Measurements from ENCODE around the gene GTF3C4.

Gene GTF3C4

DNA sequence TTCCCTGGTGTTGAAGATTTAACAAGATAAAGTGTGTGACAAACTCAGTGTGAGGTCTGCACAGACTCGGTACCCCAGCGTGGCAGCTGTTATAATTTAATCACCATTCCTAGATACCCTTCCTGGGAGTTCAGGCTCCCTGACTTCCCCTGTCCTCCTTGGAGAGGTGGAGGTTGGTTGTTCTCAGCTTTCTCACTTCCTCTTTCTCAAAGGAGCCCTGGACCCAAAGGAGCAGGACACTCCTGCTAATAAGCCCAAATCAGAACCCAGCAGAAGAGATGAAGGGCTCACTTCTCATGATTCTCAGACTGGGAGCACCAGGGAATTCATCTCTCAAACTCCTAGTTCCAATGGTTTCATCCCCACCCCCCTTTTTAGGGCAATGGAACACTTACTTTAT lies 58.2 kb downstream of the GTF3C4 start:
- Histone ChIP-seq H3K4me1 (ENCODE audit: control insufficient read depth, insufficient read depth, low read length) (no peaks in the 10 kb centered on the region; the same call in 1 of the 2 replicates), H3K27ac (ENCODE audit: low read length) (no peak overlapping the region), H3K36me3 (ENCODE audit: control insufficient read depth, insufficient read depth, low read length) (no peaks in the 10 kb centered on the region), H3K27me3 (ENCODE audit: control insufficient read depth, insufficient read depth, low read length) (no peaks in the 10 kb centered on the region), H3K4me3 (ENCODE audit: low read length) (no peak overlapping the region), H3K9me3 (ENCODE audit: control insufficient read depth, insufficient read depth, low read length) (no peaks in the 10 kb centered on the region)
- WGBS (ENCODE audit: insufficient coverage, insufficient read length): no CpG with 5 or more reads among the region's 2 CpGs
- no peak for DNase-seq (ENCODE audit: low read depth, low spot score)

DNA sequence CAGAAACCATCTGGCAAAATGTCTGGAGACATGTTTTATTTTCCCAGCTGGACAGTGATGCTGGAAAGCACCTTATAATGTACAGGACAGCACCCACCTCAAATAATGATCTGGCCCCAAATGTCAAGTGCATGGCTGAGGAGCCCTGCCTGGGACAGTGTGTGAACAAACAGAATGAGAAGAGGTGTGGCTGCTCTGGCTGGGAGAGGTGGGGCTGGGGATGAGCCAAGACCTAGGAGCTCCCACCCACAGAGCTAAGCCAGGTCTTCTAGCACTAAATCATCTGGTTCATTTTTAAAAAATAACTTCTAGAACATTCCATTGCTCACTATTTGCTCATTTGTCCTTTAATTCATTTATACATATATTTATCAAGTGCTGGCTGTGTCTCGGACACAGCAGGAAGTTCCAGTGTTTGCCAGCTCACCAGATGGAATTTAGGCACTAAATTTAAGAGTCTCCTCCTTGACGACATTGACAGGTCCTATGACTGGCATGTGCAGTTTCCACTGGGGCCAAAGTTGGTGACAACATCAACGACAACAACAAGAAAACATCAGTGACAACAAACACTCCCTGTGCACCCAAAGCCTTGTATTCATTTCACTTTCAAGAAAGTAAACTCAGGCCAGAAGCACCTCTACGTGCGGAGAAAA lies 59.1 kb downstream of the GTF3C4 start:
- no peaks in the 10 kb centered on the region for H3K27me3 ChIP-seq (ENCODE audit: control insufficient read depth, insufficient read depth, low read length)
- H3K9me3 ChIP-seq (ENCODE audit: control insufficient read depth, insufficient read depth, low read length): no peaks in the 10 kb centered on the region
- no peak overlapping the region for H3K27ac ChIP-seq (ENCODE audit: low read length)
- no peak for DNase-seq (ENCODE audit: low read depth, low spot score)
- H3K4me1 ChIP-seq (ENCODE audit: control insufficient read depth, insufficient read depth, low read length): no peaks in the 10 kb centered on the region
- no peak overlapping the region for H3K4me3 ChIP-seq (ENCODE audit: low read length)
- no CpG with 5 or more reads among the region's 5 CpGs for WGBS (ENCODE audit: insufficient coverage, insufficient read length)
- H3K36me3 ChIP-seq (ENCODE audit: control insufficient read depth, insufficient read depth, low read length): no peaks in the 10 kb centered on the region

DNA sequence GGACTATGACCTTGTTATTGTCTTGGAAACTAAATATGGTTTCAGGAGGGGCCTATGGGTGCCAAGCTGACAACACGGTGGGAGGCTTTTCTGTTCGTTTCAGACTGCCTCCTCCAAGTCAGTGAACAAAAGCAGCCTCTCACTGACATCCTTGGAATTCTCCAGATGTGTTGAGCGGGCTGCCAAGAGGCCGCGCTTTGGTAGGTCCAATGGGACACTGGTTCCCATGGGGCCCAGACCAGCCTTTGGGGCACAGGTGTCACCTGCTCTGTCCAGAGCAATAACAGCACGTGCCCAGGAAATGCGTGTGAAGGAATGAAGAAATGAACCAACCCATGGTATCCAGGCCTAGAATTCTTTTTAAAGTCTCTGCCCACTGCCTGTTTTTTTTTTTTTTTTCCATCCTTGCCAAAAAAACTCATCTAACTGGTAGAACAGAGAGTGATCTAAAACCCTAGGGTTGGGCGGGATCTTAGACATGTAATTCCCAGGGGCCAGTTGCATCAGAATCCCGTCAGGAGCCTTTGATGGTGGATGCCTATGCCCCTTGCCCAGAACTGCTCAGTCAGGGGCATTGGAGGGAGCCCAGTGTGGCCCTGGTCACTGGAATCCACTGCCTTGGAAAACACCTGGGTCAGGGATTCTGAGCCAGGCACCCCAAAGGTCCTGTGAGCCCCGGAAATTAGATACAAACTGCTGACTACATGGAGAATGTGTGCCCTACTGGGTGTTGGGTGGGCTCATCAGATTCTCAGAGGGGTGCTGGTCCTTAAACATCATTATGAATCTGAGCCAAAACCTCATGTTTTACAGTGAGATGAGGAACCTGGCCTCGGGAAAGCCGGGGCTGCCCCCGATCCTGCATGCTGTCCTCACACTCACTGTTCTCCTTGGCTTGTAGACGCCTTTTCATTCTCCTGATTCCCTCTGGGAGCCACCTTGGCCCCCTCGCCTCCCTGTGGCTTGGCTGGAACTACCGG lies 60.1 kb downstream of the GTF3C4 start:
- no peaks in the 10 kb centered on the region for H3K27me3 ChIP-seq (ENCODE audit: control insufficient read depth, insufficient read depth, low read length)
- no peak overlapping the region for H3K4me3 ChIP-seq (ENCODE audit: low read length)
- no peak for DNase-seq (ENCODE audit: low read depth, low spot score)
- H3K4me1 ChIP-seq (ENCODE audit: control insufficient read depth, insufficient read depth, low read length): no peaks in the 10 kb centered on the region
- H3K36me3 ChIP-seq (ENCODE audit: control insufficient read depth, insufficient read depth, low read length): no peaks in the 10 kb centered on the region
- H3K27ac ChIP-seq (ENCODE audit: low read length): no peak overlapping the region
- H3K9me3 ChIP-seq (ENCODE audit: control insufficient read depth, insufficient read depth, low read length): no peaks in the 10 kb centered on the region
- no CpG with 5 or more reads among the region's 16 CpGs for WGBS (ENCODE audit: insufficient coverage, insufficient read length)

DNA sequence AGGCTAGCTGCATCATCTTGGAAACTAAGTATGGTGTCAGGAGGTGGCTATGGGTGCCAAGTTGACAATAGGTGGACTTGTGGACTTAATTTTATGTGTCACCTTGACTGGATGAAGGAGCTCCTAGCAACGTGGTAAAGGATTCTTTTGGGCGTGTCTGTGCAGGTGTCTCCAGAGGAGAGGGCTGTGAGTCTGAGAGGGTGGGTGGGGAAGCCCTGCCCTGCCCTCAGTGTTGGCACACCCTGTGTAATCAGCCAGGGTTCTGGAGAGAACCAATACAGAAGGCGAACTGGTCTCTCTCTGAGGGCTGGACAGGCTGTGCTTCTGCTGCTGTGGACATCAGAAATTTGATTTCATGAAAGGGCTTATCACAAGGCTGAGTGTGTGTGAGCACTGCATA lies 61.0 kb downstream of the GTF3C4 start:
- no peak overlapping the region for H3K27ac ChIP-seq (ENCODE audit: low read length)
- DNase-seq (ENCODE audit: low read depth, low spot score): no peak
- no peak overlapping the region for H3K4me3 ChIP-seq (ENCODE audit: low read length)
- H3K9me3 ChIP-seq (ENCODE audit: control insufficient read depth, insufficient read depth, low read length): no peaks in the 10 kb centered on the region
- no peaks in the 10 kb centered on the region for H3K27me3 ChIP-seq (ENCODE audit: control insufficient read depth, insufficient read depth, low read length)
- WGBS (ENCODE audit: insufficient coverage, insufficient read length): no CpG with 5 or more reads among the region's 3 CpGs
- no peaks in the 10 kb centered on the region for H3K4me1 ChIP-seq (ENCODE audit: control insufficient read depth, insufficient read depth, low read length)
- H3K36me3 ChIP-seq (ENCODE audit: control insufficient read depth, insufficient read depth, low read length): no peaks in the 10 kb centered on the region

DNA sequence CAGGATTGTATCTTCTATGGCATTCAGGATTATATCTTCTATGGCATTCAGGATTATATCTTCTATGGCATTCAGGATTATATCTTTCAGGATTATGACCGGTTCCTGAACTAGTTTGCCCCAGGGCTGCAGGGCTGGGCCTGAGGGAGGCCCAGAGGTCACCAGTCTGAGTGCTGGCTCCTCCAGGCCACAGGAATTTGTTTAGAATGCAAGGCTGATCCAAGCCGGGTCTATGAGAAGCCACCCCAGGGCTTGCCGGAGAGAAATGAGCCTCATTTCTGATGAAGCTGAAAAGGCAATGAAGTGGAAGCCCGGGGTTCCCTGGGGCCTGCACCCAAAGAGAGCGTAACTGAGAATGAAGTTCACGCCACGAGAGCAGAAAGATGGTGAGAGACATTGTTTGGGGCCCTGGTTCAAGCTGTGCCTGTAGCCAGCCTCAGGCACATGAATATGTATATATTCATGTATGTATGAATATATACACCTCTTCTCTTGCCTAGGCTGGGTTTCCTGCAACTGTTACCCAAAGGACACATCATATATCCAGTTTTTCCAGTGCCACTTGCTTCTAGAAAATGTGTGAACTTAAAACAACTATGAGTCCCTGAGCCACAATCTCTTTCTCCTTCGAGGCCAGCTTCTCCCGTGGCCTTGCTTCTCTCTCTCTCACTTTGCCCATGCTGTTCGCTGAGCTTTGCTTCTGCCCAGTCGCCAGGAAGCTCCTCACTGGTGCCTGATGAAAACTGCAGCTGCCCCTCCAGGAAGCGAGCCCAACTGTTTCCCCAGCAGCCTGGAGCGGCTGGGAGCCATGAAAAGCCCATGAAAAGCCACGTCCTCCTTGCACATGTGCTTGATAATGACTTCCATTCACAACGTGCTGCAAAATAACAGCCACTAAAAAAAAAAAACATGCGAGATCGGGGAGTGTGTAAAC lies 62.3 kb downstream of the GTF3C4 start:
- no peaks in the 10 kb centered on the region for H3K36me3 ChIP-seq (ENCODE audit: control insufficient read depth, insufficient read depth, low read length)
- H3K27me3 ChIP-seq (ENCODE audit: control insufficient read depth, insufficient read depth, low read length): no peaks in the 10 kb centered on the region
- H3K4me3 ChIP-seq (ENCODE audit: low read length): no peak overlapping the region
- no peak for DNase-seq (ENCODE audit: low read depth, low spot score)
- H3K4me1 ChIP-seq (ENCODE audit: control insufficient read depth, insufficient read depth, low read length): no peaks in the 10 kb centered on the region
- no peak overlapping the region for H3K27ac ChIP-seq (ENCODE audit: low read length)
- WGBS (ENCODE audit: insufficient coverage, insufficient read length): no CpG with 5 or more reads among the region's 17 CpGs
- H3K9me3 ChIP-seq (ENCODE audit: control insufficient read depth, insufficient read depth, low read length): no peaks in the 10 kb centered on the region

DNA sequence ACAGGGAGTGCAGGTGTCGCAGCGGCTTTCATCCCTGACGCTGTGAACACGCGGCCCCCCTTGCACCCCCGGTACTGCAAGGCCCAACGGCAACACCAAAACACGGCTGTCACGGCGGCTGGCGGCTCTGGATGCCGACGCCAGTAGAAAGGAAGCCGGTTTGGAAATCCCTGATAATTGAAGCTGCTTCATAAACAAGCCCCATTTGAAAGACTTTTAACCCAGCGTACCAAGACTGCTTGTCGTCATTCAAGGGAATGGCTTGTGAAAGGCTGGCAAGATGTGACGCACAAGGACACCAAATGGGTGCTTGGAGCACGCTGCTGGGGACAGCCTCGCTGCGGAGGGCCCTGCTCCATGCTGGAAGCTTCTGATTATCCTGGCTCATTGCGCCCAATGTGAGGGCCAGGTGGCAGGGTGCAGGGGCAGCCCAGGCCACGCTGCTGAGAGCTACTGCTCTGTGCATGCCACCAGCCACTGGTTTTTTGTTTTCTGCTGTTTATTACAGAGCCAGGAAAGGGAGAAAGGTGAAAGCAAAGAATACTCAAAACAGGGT lies 63.1 kb downstream of the GTF3C4 start:
- no peak for DNase-seq (ENCODE audit: low read depth, low spot score)
- Histone ChIP-seq H3K27me3 (ENCODE audit: control insufficient read depth, insufficient read depth, low read length) (no peaks in the 10 kb centered on the region), H3K4me1 (ENCODE audit: control insufficient read depth, insufficient read depth, low read length) (no peaks in the 10 kb centered on the region), H3K27ac (ENCODE audit: low read length) (no peak overlapping the region), H3K4me3 (ENCODE audit: low read length) (no peak overlapping the region), H3K9me3 (ENCODE audit: control insufficient read depth, insufficient read depth, low read length) (no peaks in the 10 kb centered on the region), H3K36me3 (ENCODE audit: control insufficient read depth, insufficient read depth, low read length) (no peaks in the 10 kb centered on the region)
- no CpG with 5 or more reads among the region's 22 CpGs for WGBS (ENCODE audit: insufficient coverage, insufficient read length)

DNA sequence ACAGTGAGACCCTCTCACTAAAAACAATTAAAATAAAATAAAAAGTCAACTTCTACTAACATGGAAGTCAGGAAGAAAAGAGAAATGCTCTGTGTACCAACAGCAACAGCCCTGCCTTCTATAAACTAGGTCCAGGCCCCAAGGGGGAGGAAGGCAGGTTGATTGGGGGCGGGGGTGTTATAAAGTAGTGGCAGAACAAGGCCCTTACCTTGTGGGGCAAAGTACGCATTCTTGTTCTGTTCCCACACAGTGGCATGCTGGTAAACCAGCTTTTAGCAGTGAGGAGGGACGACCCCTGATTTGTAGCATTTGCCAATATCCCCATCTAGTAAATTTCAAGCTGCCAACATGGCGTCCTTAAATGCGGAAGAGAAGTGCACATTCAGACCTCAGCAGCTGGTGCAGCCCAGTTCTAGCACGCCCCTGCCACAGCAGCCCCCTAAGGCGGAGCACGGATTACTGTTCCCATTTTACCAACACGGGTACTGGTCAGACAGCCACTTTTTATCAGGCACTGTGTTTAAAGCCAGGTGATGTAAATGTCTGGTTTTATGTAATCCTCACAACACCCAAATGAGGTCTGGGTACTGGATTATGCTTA lies 69.5 kb downstream of the GTF3C4 start:
- Histone ChIP-seq H3K27ac (ENCODE audit: low read length) (no peak overlapping the region), H3K27me3 (ENCODE audit: control insufficient read depth, insufficient read depth, low read length) (peaks cover 17% of the 10 kb centered on the region; the same call in 1 of the 2 replicates), H3K9me3 (ENCODE audit: control insufficient read depth, insufficient read depth, low read length) (no peaks in the 10 kb centered on the region), H3K4me3 (ENCODE audit: low read length) (no peak overlapping the region), H3K4me1 (ENCODE audit: control insufficient read depth, insufficient read depth, low read length) (peaks cover 5% of the 10 kb centered on the region; the same call in 1 of the 2 replicates), H3K36me3 (ENCODE audit: control insufficient read depth, insufficient read depth, low read length) (no peaks in the 10 kb centered on the region)
- no CpG with 5 or more reads among the region's 9 CpGs for WGBS (ENCODE audit: insufficient coverage, insufficient read length)
- DNase-seq (ENCODE audit: low read depth, low spot score): no peak

DNA sequence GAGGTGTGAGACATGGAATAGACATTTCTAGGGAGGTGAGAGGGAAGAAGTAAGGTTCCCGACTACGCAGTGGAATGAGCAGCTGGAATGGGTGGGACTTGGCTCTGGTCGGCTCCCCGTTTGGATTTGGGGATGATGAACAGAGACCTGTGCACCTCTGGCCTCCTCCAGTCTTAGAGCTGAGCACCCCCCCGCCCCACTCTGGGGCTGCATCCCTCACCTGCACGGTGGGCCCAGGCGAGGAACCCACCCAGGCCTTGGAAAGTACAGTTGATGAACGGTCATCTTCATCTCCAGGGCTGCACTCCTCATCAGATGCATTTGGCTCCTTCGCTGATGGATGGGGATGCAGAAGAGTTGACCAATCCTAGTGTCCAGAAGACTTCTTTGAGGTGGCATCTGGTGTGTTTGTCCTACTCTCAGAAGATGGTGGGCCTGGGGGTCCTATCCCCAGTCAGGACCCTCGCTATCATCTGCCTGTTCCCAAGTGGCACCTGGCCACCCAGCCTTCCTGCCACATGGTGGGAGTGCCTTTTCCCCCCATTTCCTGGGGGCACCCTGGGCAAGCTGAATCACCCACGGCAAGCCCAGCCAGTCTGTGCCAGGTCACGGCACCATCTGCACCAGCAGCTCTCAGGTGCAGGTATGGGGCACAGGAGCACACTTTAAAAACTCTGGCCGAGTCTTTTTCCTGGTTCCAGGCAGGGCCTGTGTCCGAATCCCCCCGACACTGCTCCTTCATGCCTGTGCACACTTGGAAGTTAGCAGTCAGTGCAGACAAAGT lies 70.5 kb downstream of the GTF3C4 start:
- Histone ChIP-seq H3K27ac (ENCODE audit: low read length) (no peak overlapping the region), H3K4me1 (ENCODE audit: control insufficient read depth, insufficient read depth, low read length) (peaks cover 8% of the 10 kb centered on the region; the same call in 1 of the 2 replicates), H3K4me3 (ENCODE audit: low read length) (no peak overlapping the region), H3K36me3 (ENCODE audit: control insufficient read depth, insufficient read depth, low read length) (no peaks in the 10 kb centered on the region), H3K27me3 (ENCODE audit: control insufficient read depth, insufficient read depth, low read length) (peaks cover 21% of the 10 kb centered on the region; the same call in 1 of the 2 replicates), H3K9me3 (ENCODE audit: control insufficient read depth, insufficient read depth, low read length) (no peaks in the 10 kb centered on the region)
- no peak for DNase-seq (ENCODE audit: low read depth, low spot score)
- WGBS (ENCODE audit: insufficient coverage, insufficient read length): no CpG with 5 or more reads among the region's 15 CpGs

DNA sequence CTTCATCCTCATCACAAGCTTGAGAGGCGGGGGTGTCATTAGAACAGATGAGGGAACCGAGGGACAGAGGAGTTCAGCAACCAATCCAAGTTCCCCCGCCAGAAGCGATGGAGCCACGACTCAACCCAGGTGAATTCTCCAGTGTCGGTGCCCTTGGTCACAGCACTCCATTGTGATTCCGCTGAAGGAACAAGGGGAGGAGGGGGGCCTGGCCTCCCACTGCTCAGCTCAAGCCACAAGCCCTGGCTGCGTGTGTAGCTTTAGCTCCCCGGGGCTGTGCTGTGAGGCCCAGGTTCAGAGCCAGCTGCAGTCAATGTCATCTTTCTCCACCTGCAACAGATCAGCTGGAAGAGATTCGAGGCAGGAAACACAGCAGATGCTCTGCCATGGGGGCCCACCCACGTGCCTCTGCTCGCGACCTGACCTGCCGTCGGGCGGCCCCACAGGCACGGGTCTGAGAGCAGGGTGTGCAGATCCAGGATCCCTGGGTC lies 72.6 kb downstream of the GTF3C4 start:
- Histone ChIP-seq H3K27ac (ENCODE audit: low read length) (no peak overlapping the region), H3K4me1 (ENCODE audit: control insufficient read depth, insufficient read depth, low read length) (peaks cover 8% of the 10 kb centered on the region; the same call in 1 of the 2 replicates), H3K27me3 (ENCODE audit: control insufficient read depth, insufficient read depth, low read length) (peaks cover 24% of the 10 kb centered on the region; the same call in 1 of the 2 replicates), H3K36me3 (ENCODE audit: control insufficient read depth, insufficient read depth, low read length) (no peaks in the 10 kb centered on the region), H3K9me3 (ENCODE audit: control insufficient read depth, insufficient read depth, low read length) (no peaks in the 10 kb centered on the region), H3K4me3 (ENCODE audit: low read length) (no peak overlapping the region)
- no CpG with 5 or more reads among the region's 17 CpGs for WGBS (ENCODE audit: insufficient coverage, insufficient read length)
- no peak for DNase-seq (ENCODE audit: low read depth, low spot score)

All from iPS DF 6.9 (cell line).